ENCODE measurements around the gene CACUL1. TPM values are rescaled to one million over a fixed set of nuclear protein-coding genes. Genes with fewer than 3 reads are reported as not detected.

The CACUL1 gene
- total RNA-seq, 4 donors from 2014 or later, result 30.8 to 44.4 (median 33.3) TPM

DNA sequence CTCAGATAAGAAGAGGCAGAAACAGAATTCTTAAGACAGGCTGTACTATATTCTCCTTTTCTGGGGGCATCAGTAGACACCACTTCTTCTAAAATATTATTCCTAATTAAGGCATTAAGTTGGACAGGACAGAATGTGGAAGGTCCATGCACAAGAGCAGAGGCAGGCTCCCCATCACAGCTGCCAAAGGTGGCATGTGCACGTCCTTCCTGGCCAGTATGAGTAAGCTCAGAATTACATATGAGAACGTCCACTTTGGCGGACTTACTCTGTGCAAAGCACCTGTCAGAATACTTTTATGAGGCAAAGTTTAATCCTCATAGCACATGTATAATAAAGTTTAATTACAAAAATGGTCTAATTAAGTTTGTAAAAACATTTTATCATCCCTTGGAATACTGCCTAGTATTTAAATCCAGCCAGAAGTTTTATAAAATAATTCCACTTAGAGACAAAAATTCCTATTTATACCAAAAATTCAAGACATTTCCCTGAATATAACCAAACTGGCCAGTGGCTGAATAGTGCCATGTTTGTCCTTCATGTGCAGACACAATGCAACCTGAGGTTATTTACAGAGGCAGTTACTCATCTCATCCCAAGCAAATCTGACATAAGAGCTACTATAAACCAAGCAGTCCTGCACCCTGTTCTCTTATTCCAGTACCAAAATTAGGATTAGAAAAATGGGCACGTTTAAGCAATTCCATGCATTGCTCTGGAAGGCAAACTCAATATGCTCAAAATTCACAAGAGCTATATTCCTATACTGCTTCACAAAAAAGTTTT, 65.5 kb downstream of the CACUL1 start:
- no peak for DNase-seq (ENCODE audit: extremely low spot score)
- WGBS, result 80% methylated on average over 4 of the region's 4 CpGs
- intact Hi-C loops (cut with DNase I), result no loop called here
- Histone ChIP-seq H3K27ac (replicated peaks in 1 of 4) (no peak overlapping the region), H3K4me1 (peaks cover 0 to 25% (median 19%) of the 10 kb centered on the region in 4 donors), H3K4me3 (no peak overlapping the region), H3K9me3 (no peaks in the 10 kb centered on the region), H3K27me3 (no peaks in the 10 kb centered on the region), H3K36me3 (peaks cover 15 to 63% (median 39%) of the 10 kb centered on the region in 4 donors)
- TF ChIP-seq EP300 (IDR thresholded peaks at IDR 0.05) (no peak), POLR2AphosphoS5 (IDR thresholded peaks at IDR 0.05) (no peak), POLR2A (IDR thresholded peaks at IDR 0.05; ENCODE audit: low read depth) (no peak)
- TF ChIP-seq, protein P1, sequence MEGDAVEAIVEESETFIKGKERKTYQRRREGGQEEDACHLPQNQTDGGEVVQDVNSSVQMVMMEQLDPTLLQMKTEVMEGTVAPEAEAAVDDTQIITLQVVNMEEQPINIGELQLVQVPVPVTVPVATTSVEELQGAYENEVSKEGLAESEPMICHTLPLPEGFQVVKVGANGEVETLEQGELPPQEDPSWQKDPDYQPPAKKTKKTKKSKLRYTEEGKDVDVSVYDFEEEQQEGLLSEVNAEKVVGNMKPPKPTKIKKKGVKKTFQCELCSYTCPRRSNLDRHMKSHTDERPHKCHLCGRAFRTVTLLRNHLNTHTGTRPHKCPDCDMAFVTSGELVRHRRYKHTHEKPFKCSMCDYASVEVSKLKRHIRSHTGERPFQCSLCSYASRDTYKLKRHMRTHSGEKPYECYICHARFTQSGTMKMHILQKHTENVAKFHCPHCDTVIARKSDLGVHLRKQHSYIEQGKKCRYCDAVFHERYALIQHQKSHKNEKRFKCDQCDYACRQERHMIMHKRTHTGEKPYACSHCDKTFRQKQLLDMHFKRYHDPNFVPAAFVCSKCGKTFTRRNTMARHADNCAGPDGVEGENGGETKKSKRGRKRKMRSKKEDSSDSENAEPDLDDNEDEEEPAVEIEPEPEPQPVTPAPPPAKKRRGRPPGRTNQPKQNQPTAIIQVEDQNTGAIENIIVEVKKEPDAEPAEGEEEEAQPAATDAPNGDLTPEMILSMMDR (IDR thresholded peaks at IDR 0.05), result no peak

DNA sequence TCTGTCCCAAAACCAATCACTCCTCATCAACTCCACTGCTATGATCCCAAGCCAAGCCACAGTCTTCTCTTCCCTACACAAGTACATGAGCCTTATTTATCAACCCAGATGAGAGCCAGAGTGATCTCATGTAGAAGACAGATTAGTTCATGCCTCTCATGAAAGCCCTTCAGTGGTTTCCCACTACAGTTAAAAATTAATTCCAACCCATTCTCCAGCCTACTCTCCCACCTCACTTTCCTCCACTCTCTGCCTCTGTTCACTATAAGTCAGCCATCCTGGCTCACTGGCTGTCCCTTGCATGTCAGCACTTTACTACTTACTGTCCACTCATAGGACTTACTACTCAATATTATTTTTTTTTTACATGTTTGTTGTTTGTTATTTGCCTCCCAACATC, 67.3 kb downstream of the CACUL1 start:
- intact Hi-C loops (cut with DNase I), result no loop called here
- no peak for TF ChIP-seq POLR2AphosphoS5 (IDR thresholded peaks at IDR 0.05)
- no peak for TF ChIP-seq EP300 (IDR thresholded peaks at IDR 0.05)
- no peak for TF ChIP-seq POLR2A (IDR thresholded peaks at IDR 0.05; ENCODE audit: low read depth)
- TF ChIP-seq, protein P1 (IDR thresholded peaks at IDR 0.05), result no peak
- no peak for DNase-seq (ENCODE audit: extremely low spot score)
- Histone ChIP-seq H3K27me3 (no peaks in the 10 kb centered on the region), H3K4me3 (no peak overlapping the region), H3K9me3 (no peaks in the 10 kb centered on the region), H3K36me3 (peaks cover 15 to 77% (median 48%) of the 10 kb centered on the region in 4 donors), H3K27ac (replicated peaks in 1 of 4) (no peak overlapping the region), H3K4me1 (peaks cover 0 to 7% (median 2%) of the 10 kb centered on the region in 4 donors)

DNA sequence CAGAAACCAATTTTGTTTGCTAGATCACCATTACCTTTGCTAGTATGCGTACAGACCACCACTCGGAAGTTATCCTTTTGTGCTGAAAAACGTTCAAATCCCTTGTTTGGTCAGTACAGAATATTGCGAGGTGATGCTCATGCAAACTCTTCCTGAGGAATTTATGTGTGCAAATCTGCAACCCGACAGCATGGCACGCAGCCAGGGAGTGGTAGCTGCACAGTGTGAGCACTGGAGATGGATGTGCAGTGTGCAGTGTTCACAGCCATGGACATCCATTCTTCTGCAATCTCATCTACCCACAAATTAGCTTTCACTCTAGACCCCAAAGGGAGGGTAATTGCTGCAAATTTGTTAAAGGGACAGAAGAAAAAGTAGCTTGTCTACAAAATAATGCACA, 72.2 kb downstream of the CACUL1 start:
- intact Hi-C loops (cut with DNase I), result no loop called here
- H3K4me1 ChIP-seq, result no peaks in the 10 kb centered on the region
- H3K27me3 ChIP-seq, result no peaks in the 10 kb centered on the region
- no peak overlapping the region for H3K4me3 ChIP-seq
- no peak overlapping the region for H3K27ac ChIP-seq (replicated peaks in 1 of 4)
- no peaks in the 10 kb centered on the region for H3K9me3 ChIP-seq
- WGBS, result 91% methylated on average over 6 of the region's 6 CpGs
- DNase-seq (ENCODE audit: extremely low spot score), result no peak
- no peak for TF ChIP-seq POLR2A (IDR thresholded peaks at IDR 0.05; ENCODE audit: low read depth)
- peaks cover 9 to 72% (median 48%) of the 10 kb centered on the region in 4 donors for H3K36me3 ChIP-seq

DNA sequence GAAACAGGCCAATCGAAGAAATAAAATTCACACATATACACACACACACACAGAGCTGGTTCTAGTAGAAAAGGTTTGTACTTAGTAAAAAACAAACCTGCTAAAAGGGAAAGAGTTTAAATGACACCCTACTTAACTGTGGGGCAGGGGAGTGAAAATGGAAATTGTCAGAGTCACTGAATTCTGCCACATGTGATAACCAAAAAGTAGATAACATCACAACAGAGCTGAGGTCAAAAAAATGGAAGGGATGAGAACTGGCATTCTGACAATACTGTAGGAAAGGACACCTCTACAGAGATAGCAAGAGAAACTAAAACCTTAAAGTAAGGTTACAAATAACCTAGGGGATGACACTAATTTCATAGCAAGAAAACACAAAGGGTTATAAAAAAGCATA, 74.6 kb downstream of the CACUL1 start:
- no peaks in the 10 kb centered on the region for H3K27me3 ChIP-seq
- intact Hi-C loops (cut with DNase I), result no loop called here
- DNase-seq (ENCODE audit: extremely low spot score), result no peak
- no peak overlapping the region for H3K4me3 ChIP-seq
- no peaks in the 10 kb centered on the region for H3K9me3 ChIP-seq
- WGBS, result 100% methylated on average over 1 of the region's 1 CpG
- peaks cover 0 to 6% (median 0%) of the 10 kb centered on the region in 4 donors for H3K4me1 ChIP-seq
- TF ChIP-seq POLR2A (IDR thresholded peaks at IDR 0.05; ENCODE audit: low read depth) (no peak), POLR2AphosphoS5 (IDR thresholded peaks at IDR 0.05) (no peak), EP300 (IDR thresholded peaks at IDR 0.05) (no peak)
- TF ChIP-seq, protein P1 (IDR thresholded peaks at IDR 0.05), result no peak
- no peak overlapping the region for H3K27ac ChIP-seq (replicated peaks in 1 of 4)
- peaks cover 0 to 54% (median 33%) of the 10 kb centered on the region in 4 donors for H3K36me3 ChIP-seq

DNA sequence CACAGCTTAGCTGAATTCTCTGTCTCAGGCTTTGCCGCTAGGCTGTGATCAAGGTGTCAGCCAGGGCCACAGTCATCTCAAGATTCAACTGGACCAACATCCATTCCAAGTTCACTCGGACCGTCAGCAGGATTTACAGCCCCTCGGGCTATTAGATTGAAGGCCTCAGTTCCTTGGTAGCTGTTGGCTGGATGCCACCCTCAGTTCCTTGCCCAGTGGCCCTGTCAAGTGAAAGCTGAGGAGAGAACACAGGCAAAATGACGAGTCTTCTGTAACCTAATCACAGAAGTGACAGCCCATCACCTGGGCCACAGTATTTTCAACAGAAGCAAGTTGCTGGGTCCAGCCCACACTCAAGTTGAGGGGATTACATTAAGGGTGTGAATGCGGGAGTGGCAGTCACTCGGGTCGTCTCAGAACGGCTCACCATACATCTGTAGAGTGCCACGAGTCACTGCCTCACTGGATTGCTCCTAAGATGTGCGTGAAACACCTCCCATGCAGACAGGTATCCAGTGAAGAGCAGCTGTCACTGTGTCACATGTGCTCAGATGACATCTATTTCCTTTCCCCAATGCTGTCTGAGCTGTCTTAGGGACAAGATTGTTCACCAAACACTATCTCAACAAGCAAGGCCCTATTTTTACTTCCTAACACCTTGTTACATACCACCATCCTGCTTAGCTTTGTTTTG, 80.4 kb downstream of the CACUL1 start:
- Histone ChIP-seq H3K9me3 (no peaks in the 10 kb centered on the region), H3K27me3 (no peaks in the 10 kb centered on the region), H3K4me1 (peaks cover 1 to 41% (median 31%) of the 10 kb centered on the region in 4 donors), H3K27ac (replicated peaks in 1 of 4) (no peak overlapping the region), H3K4me3 (no peak overlapping the region), H3K36me3 (peaks cover 0 to 18% (median 13%) of the 10 kb centered on the region in 4 donors)
- DNase-seq (ENCODE audit: extremely low spot score), result no peak
- TF ChIP-seq EP300 (IDR thresholded peaks at IDR 0.05), result no peak
- TF ChIP-seq POLR2AphosphoS5 (IDR thresholded peaks at IDR 0.05), result no peak
- TF ChIP-seq, protein P1 (IDR thresholded peaks at IDR 0.05), result no peak
- TF ChIP-seq POLR2A (IDR thresholded peaks at IDR 0.05; ENCODE audit: low read depth), result no peak
- 89% methylated on average over 10 of the region's 11 CpGs for WGBS
- intact Hi-C loops (cut with DNase I), result no loop called here
